HepG2 (cell line): ENCODE results near the gene ZNF831.

Source experiments
- EZH2 ChIP-seq: conservative IDR thresholded peaks from 2 replicates; pipeline ENCODE4 v1.6.1; 2012; ENCODE audit warnings: mild to moderate bottlenecking, low read depth, low read length, moderate library complexity
- HMGXB4 ChIP-seq, 2 experiments: sonication (generic) in 1 of 2; formaldehyde crosslinking in 1 of 2; IDR thresholded peaks; 2 replicates each; pipeline versions ENCODE4 v1.4.0 to v1.6.1; 2018 to 2020; ENCODE audit warnings: missing genetic modification reagents in 2 of 2, borderline replicate concordance in 1 of 2, low read depth in 1 of 2, mild to moderate bottlenecking in 1 of 2, missing biosample characterization in 1 of 2
- JUN ChIP-seq: sonication (generic); formaldehyde crosslinking; IDR thresholded peaks from 2 replicates; pipeline ENCODE4 v1.4.0; 2020; ENCODE audit warnings: mild to moderate bottlenecking, missing genetic modification reagents
- POLR2A ChIP-seq, 2 experiments: IDR thresholded peaks; 2 replicates each; pipeline ENCODE4 v1.6.1; 2011; ENCODE audit warnings: low read depth in 2 of 2, low read length in 2 of 2, mild to moderate bottlenecking in 1 of 2, moderate library complexity in 1 of 2; ENCODE audit not compliant: insufficient read depth in 1 of 2
- POLR2AphosphoS5 ChIP-seq: IDR thresholded peaks from 2 replicates; pipeline ENCODE4 v1.6.1; 2012; ENCODE audit warnings: low read depth, low read length
- REST ChIP-seq, 2 experiments: IDR thresholded peaks; 2 replicates each; pipeline ENCODE4 v1.6.1; 2011 to 2012; ENCODE audit warnings: low read length in 2 of 2, borderline replicate concordance in 1 of 2, low read depth in 1 of 2, mild to moderate bottlenecking in 1 of 2, moderate library complexity in 1 of 2
- SRY ChIP-seq: sonication (generic); formaldehyde crosslinking; IDR thresholded peaks from 2 replicates; pipeline ENCODE4 v1.8.0; 2022; ENCODE audit warnings: mild to moderate bottlenecking, missing genetic modification reagents
- YY1 ChIP-seq: IDR thresholded peaks from 2 replicates; pipeline ENCODE4 v1.6.1; 2011; ENCODE audit warnings: low read length, low read depth, moderate library complexity, mild to moderate bottlenecking; ENCODE audit not compliant: insufficient read depth, insufficient replicate concordance
- ZNF230 ChIP-seq: sonication (generic); formaldehyde crosslinking; IDR thresholded peaks from 2 replicates; pipeline ENCODE4 v1.4.0; 2020; ENCODE audit warnings: mild to moderate bottlenecking, missing genetic modification reagents

GRCh38 chr20:59145924-59146779 lies 17.5 kb upstream of the ZNF831 start:
- TF ChIP-seq JUN (CRISPR knock-in tag), result no peak
- TF ChIP-seq HMGXB4 (CRISPR knock-in tag; IDR thresholded peaks at IDR 0.05; ENCODE audit: borderline replicate concordance in 1 of 2, low read depth in 1 of 2), result no peak
- no peak for TF ChIP-seq SRY (CRISPR knock-in tag)
- TF ChIP-seq EZH2, result no peak
- TF ChIP-seq POLR2A (IDR thresholded peaks at IDR 0.05; ENCODE audit: insufficient read depth in 1 of 2, low read depth in 2 of 2, low read length in 2 of 2), result no peak
- TF ChIP-seq ZNF230 (CRISPR knock-in tag), result no peak
- TF ChIP-seq YY1, result no peak
- no peak for TF ChIP-seq REST (IDR thresholded peaks at IDR 0.05; ENCODE audit: borderline replicate concordance in 1 of 2, low read depth in 1 of 2, low read length in 2 of 2)
- TF ChIP-seq POLR2AphosphoS5, result no peak
